ENCODE measurements around the gene ABCA12. TPM values are rescaled to one million over a fixed set of nuclear protein-coding genes. Genes with fewer than 3 reads are reported as not detected.

Gene ABCA12
- polyA plus RNA-seq, 1 of the 3 experiments (the other 2 are of a cell fraction), result 0.07 TPM

DNA sequence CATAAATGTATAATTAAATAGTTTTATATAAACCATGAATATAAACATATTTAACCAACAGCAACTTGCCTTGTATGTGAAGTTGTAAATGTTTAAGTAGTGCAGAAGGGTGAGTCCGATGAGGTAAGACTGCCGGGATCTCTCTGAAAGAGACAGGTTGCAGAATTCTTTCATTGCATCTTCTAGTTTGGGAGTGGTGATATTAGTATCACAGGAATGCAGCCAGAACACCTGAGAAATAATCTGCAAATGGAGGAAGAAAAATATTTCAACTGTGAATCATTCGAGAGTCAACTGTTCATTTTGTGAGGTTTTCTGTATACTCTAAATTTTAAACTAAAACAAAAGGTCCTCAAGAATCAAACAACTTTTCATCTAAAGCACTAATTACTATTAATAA is 123.0 kb downstream of the ABCA12 start:
- no peak for TF ChIP-seq TEAD4 (IDR thresholded peaks at IDR 0.05; ENCODE audit: borderline replicate concordance, insufficient read depth)
- Histone ChIP-seq H3K79me2 (ENCODE audit: insufficient read depth) (no peaks in the 10 kb centered on the region), H2AFZ (ENCODE audit: low read depth) (no peak overlapping the region), H3K4me2 (no peak overlapping the region), H3F3A (replicated peaks; ENCODE audit: insufficient read depth) (no peaks in the 10 kb centered on the region), H3K9me3 (no peaks in the 10 kb centered on the region), H3K36me3 (replicated peaks in 1 of 2; ENCODE audit: control insufficient read depth in 1 of 2, insufficient read depth in 2 of 2, low read length in 1 of 2) (no peaks in the 10 kb centered on the region), H3K27ac (ENCODE audit: low read depth in 2 of 2, low read length in 1 of 2) (no peak overlapping the region), H4K20me1 (ENCODE audit: insufficient read depth) (no peaks in the 10 kb centered on the region), H3K9ac (no peak overlapping the region), H3K27me3 (ENCODE audit: insufficient read depth) (no peaks in the 10 kb centered on the region), H3K4me1 (ENCODE audit: control insufficient read depth in 1 of 2, insufficient read depth in 2 of 2, low read depth in 1 of 2, low read length in 1 of 2) (no peaks in the 10 kb centered on the region; a peak in 1 of 4 replicates), H3K4me3 (ENCODE audit: low read depth in 2 of 2, low read length in 1 of 2) (no peak overlapping the region), H3K9me2 (no peaks in the 10 kb centered on the region)
- CTCF ChIA-PET, result no interaction called here
- no peak for DNase-seq
- WGBS (ENCODE audit: low lambda C conversion rate), result 87% methylated on average over 3 of the region's 3 CpGs
- POLR2A ChIA-PET, result no interaction called here

- no peaks in the 10 kb centered on the region; the same call in 1 of the 2 replicates for H3K9me2 ChIP-seq
- TF ChIP-seq TCF12 (IDR thresholded peaks at IDR 0.05), result no peak
- peak in 1 of 2 experiments; percentile 77; a peak in 2 of 4 replicates for TF ChIP-seq EP300 (IDR thresholded peaks at IDR 0.05; ENCODE audit: borderline replicate concordance in 1 of 2, low read depth in 1 of 2, low read length in 1 of 2)
- TF ChIP-seq GABPA (IDR thresholded peaks at IDR 0.05; ENCODE audit: low read depth), result no peak
- no peak for TF ChIP-seq EZH2phosphoT487 (IDR thresholded peaks at IDR 0.05; ENCODE audit: borderline replicate concordance, low read depth)
- TF ChIP-seq RCOR1 (IDR thresholded peaks at IDR 0.05; ENCODE audit: low read length), result peak; percentile 41; the same call in 1 of the 2 replicates
- no peak for TF ChIP-seq ELF1 (IDR thresholded peaks at IDR 0.05)
- TF ChIP-seq, protein P1, sequence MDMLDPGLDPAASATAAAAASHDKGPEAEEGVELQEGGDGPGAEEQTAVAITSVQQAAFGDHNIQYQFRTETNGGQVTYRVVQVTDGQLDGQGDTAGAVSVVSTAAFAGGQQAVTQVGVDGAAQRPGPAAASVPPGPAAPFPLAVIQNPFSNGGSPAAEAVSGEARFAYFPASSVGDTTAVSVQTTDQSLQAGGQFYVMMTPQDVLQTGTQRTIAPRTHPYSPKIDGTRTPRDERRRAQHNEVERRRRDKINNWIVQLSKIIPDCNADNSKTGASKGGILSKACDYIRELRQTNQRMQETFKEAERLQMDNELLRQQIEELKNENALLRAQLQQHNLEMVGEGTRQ (IDR thresholded peaks at IDR 0.05; ENCODE audit: borderline replicate concordance, low read depth, low read length), result no peak
- TF ChIP-seq MXI1 (IDR thresholded peaks at IDR 0.05; ENCODE audit: low read depth, low read length), result no peak
- TF ChIP-seq TAF1 (IDR thresholded peaks at IDR 0.05; ENCODE audit: borderline replicate concordance, low read depth, low read length), result no peak
- no peak for TF ChIP-seq JUND (IDR thresholded peaks at IDR 0.05)
- no peak for TF ChIP-seq RFX5 (IDR thresholded peaks at IDR 0.05; ENCODE audit: low read length)
- TF ChIP-seq, protein P2, sequence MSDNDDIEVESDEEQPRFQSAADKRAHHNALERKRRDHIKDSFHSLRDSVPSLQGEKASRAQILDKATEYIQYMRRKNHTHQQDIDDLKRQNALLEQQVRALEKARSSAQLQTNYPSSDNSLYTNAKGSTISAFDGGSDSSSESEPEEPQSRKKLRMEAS (IDR thresholded peaks at IDR 0.05; ENCODE audit: low read depth), result no peak
- TF ChIP-seq, protein P3, sequence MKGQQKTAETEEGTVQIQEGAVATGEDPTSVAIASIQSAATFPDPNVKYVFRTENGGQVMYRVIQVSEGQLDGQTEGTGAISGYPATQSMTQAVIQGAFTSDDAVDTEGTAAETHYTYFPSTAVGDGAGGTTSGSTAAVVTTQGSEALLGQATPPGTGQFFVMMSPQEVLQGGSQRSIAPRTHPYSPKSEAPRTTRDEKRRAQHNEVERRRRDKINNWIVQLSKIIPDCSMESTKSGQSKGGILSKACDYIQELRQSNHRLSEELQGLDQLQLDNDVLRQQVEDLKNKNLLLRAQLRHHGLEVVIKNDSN (IDR thresholded peaks at IDR 0.05; ENCODE audit: borderline replicate concordance, low read depth), result no peak
- TF ChIP-seq GATA2 (CRISPR knock-in tag; IDR thresholded peaks at IDR 0.05), result peak; percentile 50; the same call in 1 of the 2 replicates
- TF ChIP-seq FOSL2 (IDR thresholded peaks at IDR 0.05; ENCODE audit: borderline replicate concordance, low read depth), result no peak
- H2AFZ ChIP-seq (ENCODE audit: low read depth), result no peak overlapping the region
- no peak overlapping the region for H3K4me2 ChIP-seq
- no peak overlapping the region for H3K9ac ChIP-seq
- H4K20me1 ChIP-seq (ENCODE audit: insufficient read depth), result no peaks in the 10 kb centered on the region
- H3K36me3 ChIP-seq (replicated peaks in 1 of 2; ENCODE audit: control insufficient read depth in 1 of 2, insufficient read depth in 2 of 2, low read length in 1 of 2), result no peaks in the 10 kb centered on the region
- H3K4me1 ChIP-seq (ENCODE audit: control insufficient read depth in 1 of 2, insufficient read depth in 2 of 2, low read depth in 1 of 2, low read length in 1 of 2), result no peaks in the 10 kb centered on the region; a peak in 1 of 4 replicates
- CTCF ChIA-PET, result no interaction called here
- H3K27ac ChIP-seq (ENCODE audit: low read depth in 2 of 2, low read length in 1 of 2), result peak overlapping the region in 1 of 2 experiments; percentile 62; a peak in 2 of 4 replicates
- POLR2A ChIA-PET, result no interaction called here
- H3K4me3 ChIP-seq (ENCODE audit: low read depth in 2 of 2, low read length in 1 of 2), result no peak overlapping the region
- no peaks in the 10 kb centered on the region for H3K9me3 ChIP-seq
- WGBS (ENCODE audit: low lambda C conversion rate), result 25% methylated on average over 2 of the region's 2 CpGs
- no peaks in the 10 kb centered on the region for H3F3A ChIP-seq (replicated peaks; ENCODE audit: insufficient read depth)
- no peaks in the 10 kb centered on the region for H3K27me3 ChIP-seq (ENCODE audit: insufficient read depth)
- DNase-seq, result peak; percentile 24
- no peaks in the 10 kb centered on the region for H3K79me2 ChIP-seq (ENCODE audit: insufficient read depth)
Observed at GRCh38 chr2:215010390-215010789, 128.0 kb downstream of the ABCA12 start.
